GM18907 (cell line): ENCODE data around the gene NCAN.
"Not testable (repeated sequence)": the region's sequence is repeated elsewhere in the genome, so short reads cannot be mapped to it uniquely, and the experiment has no call there.

Source experiments
- ATAC-seq: cut with Tn5 transposase; IDR thresholded peaks from one replicate; pipeline ENCODE4 v1.9.1; 2021; ENCODE audit warnings: mild to moderate bottlenecking, moderate library complexity; ENCODE audit not compliant: unreplicated experiment

The NCAN gene

GRCh38 chr19:19211499-19212420 lies at the start of gene NCAN:
Gene NCAN, plus strand, starts transcription at chr19:19211958. Its CDS starts 4,996 bp downstream, at chr19:19216954.
- ATAC-seq, result no peak

DNA sequence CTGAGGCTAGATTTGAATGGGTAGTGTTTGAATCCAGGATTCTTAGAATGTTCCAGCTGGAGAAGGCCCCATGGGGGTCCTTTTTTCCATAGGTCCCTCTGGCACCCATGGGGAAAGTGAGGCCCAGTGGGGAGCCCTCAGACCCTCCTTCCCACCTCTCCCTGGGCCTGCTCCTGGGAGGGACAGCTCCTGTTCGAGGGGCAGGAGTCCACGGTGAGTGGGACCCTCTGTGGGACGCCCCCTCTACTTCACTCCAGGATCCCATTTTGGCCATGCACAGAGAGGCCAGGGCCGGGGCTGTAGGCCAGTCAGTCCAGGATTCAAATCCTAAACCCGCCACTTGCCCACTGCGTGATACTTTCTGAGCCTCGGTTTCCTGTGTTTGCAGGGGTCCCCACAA lies 49.3 kb upstream of the NCAN start:
- ATAC-seq, result no peak

- ATAC-seq, result no peak
These were observed 46.4 kb upstream of the NCAN start for GRCh38 chr19:19165396-19165795.

GRCh38 chr19:19167612-19168011 lies 44.1 kb upstream of the NCAN start:
- no peak for ATAC-seq

GRCh38 chr19:19169236-19170052 lies 42.3 kb upstream of the NCAN start:
- no peak for ATAC-seq

GRCh38 chr19:19170053-19170872 lies 41.5 kb upstream of the NCAN start, which contains the start of gene MEF2B:
Gene MEF2B, minus strand, starts transcription at chr19:19170263. Its CDS starts 19,528 bp downstream, at chr19:19150735.
- peak; percentile 72 for ATAC-seq

DNA sequence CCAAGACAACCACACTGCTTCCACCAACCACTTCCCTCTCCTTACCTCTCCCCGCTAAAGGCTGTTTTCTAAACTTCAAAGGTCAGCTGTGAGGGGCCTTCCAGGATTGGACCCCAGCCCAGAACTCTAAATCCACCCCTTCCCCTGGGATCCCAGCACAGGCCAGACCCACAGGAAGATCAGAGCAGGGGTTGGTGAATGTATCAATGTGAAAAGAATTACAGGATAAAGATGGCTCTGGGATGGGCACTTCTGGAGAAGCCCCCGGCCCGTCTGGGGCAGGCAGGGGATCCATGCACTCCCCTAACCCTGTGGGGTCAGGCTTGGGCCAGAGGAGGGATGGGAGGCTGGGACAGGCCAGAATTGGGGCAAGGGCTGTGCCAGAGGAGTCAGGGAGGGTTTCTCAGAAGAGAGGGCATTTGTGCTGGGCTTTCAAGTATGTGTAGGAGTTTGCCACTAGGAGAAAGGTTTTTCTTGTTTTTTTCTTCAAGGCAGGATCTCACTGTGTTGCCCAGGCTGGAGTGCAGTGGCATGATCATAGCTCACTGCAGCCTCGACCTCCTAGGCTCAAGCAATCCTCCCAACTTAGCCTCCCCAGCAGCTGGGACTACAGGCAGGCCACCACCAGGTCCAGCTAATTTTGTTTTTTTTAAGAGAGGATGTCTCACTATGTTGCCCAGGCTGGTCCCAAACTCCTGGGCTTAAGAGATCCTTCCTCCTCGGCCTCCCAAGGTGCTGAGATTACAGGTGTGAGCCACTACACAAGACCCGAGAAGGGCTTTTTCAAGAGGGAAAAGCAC lies 40.7 kb upstream of the NCAN start:
- no peak for ATAC-seq

- ATAC-seq, result no peak
These were observed 39.8 kb upstream of the NCAN start for GRCh38 chr19:19171821-19172532.

DNA sequence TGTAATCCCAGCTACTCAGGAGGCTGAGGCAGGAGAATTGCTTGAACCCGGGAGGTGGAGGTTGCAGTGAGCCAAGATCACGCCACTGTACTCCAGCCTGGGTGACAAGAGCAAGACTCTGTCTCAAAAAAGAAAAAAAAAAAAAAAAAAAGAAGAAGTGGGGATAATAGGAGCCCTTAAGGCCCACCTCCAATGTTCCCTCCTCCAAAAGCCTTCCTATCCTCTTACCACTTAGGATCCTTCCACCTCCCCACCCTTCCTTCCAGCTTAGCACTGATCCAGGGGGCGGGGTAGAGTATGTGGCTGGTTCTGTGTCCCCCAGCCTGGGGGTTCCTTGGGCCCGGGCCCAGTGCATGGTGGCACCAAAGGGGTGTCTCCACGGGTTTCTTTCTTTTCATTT lies 38.5 kb upstream of the NCAN start:
- ATAC-seq, result not testable (repeated sequence)

- ATAC-seq, result no peak
These were observed 34.8 kb upstream of the NCAN start for GRCh38 chr19:19176950-19177349.

DNA sequence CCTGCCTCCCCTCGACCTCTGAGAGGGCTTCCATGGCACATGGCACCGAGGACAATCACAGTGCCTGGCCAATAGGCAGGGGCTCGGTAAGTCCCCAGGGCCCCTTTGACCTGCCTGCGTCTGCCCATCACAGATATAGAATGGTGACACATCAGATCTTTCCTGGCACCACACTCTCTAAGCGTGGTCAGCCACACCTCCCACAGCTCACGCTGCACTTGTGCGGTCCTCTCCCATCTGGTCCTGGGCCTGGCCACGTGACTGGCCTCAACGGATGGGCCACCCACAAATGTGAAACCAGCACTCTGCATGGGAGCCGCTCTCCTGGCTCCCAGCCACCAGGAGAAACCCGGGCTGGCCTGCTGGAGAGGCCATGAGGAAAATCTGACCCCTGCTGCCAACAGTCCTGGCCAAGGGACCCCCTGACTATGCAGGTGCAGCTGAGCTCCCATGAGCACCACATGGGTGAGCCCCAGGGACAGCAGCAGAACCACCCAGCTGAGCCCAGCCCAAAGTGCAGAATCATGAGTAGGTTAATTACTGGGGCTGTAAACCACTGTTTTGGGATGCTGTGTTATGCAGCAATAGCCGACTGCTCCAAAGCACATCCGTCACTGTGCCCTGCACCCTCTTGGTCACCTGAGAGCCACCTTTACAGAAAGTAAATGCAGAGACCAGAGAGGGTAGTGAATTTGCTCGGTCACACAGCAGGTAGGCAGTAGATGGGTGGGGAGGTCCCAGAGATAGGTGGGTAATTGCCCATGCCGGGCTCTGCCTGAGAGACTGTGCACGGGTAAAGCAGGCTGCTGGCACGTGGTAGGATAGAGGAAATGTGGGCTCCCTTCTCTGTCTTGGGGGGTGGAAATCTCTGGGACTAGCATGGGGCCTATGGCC lies 32.0 kb upstream of the NCAN start:
- ATAC-seq, result no peak

- no peak for ATAC-seq
These were observed 30.2 kb upstream of the NCAN start for GRCh38 chr19:19181488-19181998.

DNA sequence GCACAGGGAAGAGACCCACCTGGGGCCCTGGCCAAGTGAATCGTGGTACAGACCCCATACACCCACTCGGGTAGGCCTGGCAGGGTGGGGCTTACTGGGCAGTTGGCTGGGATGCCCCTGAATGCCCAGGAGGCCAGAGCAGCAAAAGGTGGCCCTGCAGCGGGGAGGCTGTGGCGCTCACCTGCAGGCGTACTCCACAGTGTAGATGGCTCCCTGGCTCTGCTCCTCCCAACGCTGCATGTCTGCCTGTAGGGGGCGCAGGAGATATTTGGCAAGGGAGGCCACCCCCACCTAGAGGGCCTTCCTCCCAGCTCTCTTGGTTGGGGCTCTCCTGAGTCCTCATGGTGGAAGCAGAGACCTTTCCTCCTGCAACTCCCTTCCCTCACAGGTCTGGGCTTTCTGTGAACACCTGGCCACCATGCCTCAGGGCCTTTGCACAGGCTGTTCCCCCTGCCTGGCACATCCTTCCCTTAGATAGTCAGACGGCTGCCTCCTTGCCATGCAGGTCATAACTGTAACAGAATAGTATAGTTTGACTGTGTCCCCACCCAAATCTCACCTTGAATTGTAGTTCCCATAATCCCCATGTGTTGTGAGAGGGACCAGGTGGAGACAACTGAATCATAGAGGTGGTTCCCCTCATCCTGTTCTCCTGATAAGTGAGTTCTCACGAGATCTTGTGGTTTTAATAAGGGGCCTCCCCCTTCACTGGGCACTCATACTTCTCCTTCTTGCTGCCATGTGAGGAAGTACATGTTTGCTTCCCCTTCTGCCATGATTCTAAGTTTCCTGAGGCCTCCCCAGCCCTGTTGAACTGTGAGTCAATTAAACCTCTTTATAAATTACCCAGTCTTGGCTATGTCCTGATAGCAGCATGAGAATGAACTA lies 25.7 kb upstream of the NCAN start:
- ATAC-seq, result no peak

DNA sequence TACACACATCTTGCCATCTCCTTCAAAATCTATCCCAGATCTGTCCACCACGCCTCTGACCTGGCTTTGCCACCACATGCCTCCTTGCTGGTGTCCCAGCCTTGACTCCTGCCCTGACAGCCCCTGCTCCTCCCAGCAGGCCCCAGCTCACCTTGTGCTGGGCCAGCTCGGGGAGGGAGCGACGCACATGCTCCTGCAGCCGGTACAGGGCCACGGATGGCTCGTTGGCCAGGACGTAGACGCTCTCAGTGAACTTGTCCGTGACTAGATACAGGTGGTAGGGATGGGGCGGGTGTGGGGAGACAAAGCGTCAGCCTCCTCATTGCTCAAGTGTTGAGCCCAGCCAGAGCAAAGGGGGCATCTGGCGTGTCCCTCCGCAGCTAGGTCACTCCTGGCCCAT lies 25.0 kb upstream of the NCAN start:
- no peak for ATAC-seq

GRCh38 chr19:19191768-19192077 lies 20.0 kb upstream of the NCAN start:
- ATAC-seq, result no peak

DNA sequence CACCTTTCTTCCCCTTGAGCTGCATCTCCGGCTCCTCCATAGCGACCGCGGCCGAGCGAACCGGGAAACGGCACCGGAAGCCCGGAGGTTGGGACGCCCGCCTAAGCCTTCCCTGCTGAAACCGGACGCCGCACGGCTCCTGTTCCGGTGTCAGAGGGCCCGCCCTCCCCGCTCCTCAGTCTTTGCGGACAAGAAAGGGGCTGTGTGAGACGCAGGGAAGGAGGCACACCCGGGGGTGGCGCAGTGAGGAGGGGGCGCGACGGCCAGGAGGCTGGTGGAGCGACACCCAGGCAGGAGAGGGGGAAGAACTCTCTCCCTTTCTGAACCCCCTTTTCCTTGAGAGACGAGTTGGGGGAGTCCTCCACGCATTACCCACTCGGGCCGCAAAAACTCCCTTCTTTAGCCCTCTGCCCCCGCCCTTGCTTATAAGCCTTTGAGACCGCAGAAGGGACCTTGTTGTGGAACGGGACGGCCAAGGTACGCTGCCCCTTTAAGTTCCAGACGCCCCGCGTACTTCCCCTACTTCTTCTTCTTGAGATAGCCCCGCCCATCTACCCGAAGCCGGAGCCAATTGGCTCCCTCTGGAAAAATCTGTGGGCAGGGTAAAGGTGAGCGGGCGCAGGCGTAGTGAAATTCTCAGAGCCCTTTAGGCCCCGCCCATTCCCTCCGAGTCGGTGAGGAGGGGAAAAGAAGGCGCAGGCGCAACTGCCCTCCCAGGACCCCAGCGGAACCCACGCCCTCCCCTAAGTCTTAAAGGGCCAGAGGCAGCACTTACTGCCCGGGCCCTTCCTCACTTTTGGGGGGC lies 19.5 kb upstream of the NCAN start, which contains the start of the genes BORCS8 and RFXANK:
Gene BORCS8 (minus strand): TSS at position 75 of the 805 bp plus-strand sequence. CDS start 35 bp downstream, at position 40.
Gene RFXANK (plus strand): TSS at position 181 of the 805 bp plus-strand sequence. CDS start 1,689 bp downstream, outside the sequence.
- ATAC-seq, result peak; percentile 81
